ENCODE data around the gene SPPL2C. TPM values are rescaled to one million over a fixed set of nuclear protein-coding genes. Genes with fewer than 3 reads are reported as not detected.

SPPL2C gene
- total and polyA plus RNA-seq, 2 of the 13 experiments (the other 11 are each of a cell fraction or from before 2014, with no cell fraction given): not detected

DNA sequence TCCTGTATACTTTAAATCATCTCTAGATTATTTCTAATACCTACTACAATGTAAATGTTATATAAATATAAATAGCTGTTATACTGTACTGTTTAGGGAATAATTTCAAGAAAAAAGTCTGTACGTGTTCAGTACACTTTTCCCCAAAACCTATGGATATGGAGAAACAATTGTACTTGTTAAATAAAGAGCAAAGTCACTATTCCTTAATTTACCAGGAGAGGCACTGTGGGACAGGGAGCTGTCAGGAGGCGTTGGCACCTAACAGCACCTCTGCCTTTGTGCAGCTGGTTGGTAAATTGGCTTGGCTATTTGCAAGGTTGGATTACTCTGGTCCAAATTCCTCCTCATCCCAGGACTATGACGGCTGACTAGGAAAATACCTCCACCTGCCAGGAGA, 32.6 kb upstream of the SPPL2C start (continued):
- TF ChIP-seq, protein P1, sequence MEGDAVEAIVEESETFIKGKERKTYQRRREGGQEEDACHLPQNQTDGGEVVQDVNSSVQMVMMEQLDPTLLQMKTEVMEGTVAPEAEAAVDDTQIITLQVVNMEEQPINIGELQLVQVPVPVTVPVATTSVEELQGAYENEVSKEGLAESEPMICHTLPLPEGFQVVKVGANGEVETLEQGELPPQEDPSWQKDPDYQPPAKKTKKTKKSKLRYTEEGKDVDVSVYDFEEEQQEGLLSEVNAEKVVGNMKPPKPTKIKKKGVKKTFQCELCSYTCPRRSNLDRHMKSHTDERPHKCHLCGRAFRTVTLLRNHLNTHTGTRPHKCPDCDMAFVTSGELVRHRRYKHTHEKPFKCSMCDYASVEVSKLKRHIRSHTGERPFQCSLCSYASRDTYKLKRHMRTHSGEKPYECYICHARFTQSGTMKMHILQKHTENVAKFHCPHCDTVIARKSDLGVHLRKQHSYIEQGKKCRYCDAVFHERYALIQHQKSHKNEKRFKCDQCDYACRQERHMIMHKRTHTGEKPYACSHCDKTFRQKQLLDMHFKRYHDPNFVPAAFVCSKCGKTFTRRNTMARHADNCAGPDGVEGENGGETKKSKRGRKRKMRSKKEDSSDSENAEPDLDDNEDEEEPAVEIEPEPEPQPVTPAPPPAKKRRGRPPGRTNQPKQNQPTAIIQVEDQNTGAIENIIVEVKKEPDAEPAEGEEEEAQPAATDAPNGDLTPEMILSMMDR (CRISPR knock-in tag; IDR thresholded peaks at IDR 0.05): peak; percentile 32
- TF ChIP-seq PTBP1 (IDR thresholded peaks at IDR 0.05; ENCODE audit: low read depth, low read length, poor library complexity, severe bottlenecking): no peak
- TF ChIP-seq PLSCR1 (CRISPR knock-in tag; IDR thresholded peaks at IDR 0.05; ENCODE audit: borderline replicate concordance): no peak
- TF ChIP-seq, protein P2, sequence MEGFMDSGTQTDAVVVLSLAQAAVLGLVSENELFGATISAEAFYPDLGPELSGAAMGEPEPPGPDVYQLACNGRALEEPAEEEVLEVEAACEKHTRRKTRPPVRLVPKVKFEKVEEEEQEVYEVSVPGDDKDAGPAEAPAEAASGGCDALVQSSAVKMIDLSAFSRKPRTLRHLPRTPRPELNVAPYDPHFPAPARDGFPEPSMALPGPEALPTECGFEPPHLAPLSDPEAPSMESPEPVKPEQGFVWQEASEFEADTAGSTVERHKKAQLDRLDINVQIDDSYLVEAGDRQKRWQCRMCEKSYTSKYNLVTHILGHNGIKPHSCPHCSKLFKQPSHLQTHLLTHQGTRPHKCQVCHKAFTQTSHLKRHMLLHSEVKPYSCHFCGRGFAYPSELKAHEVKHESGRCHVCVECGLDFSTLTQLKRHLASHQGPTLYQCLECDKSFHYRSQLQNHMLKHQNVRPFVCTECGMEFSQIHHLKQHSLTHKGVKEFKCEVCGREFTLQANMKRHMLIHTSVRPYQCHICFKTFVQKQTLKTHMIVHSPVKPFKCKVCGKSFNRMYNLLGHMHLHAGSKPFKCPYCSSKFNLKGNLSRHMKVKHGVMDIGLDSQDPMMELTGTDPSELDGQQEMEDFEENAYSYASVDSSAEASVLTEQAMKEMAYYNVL (CRISPR knock-in tag; IDR thresholded peaks at IDR 0.05; ENCODE audit: borderline replicate concordance): no peak
- no peak for TF ChIP-seq HDAC2 (CRISPR knock-in tag; IDR thresholded peaks at IDR 0.05)
- TF ChIP-seq ZNF792 (CRISPR knock-in tag; IDR thresholded peaks at IDR 0.05): no peak
- TF ChIP-seq RARG (CRISPR knock-in tag; IDR thresholded peaks at IDR 0.05; ENCODE audit: low read depth): no peak
- TF ChIP-seq ZBTB2 (CRISPR knock-in tag; IDR thresholded peaks at IDR 0.05; ENCODE audit: low read depth): no peak
- TF ChIP-seq ZNF678 (CRISPR knock-in tag; IDR thresholded peaks at IDR 0.05): no peak

Data from HepG2 (cell line).